NCI-H446 treated with DMSO at 0.1 percent for 48 hours (cell line): ENCODE measurements around the gene EPB41L5.
"Not testable (repeated sequence)": the region's sequence is repeated elsewhere in the genome, so short reads cannot be mapped to it uniquely, and the experiment has no call there.

ENCODE experiments used
- DNase-seq: peaks from one replicate; lab custom pipeline; 2025; lab: John Stamatoyannopoulos, UW

EPB41L5 gene

GRCh38 chr2:120199817-120200459, 187.1 kb downstream of the EPB41L5 start:
- not testable (repeated sequence) for DNase-seq

DNA sequence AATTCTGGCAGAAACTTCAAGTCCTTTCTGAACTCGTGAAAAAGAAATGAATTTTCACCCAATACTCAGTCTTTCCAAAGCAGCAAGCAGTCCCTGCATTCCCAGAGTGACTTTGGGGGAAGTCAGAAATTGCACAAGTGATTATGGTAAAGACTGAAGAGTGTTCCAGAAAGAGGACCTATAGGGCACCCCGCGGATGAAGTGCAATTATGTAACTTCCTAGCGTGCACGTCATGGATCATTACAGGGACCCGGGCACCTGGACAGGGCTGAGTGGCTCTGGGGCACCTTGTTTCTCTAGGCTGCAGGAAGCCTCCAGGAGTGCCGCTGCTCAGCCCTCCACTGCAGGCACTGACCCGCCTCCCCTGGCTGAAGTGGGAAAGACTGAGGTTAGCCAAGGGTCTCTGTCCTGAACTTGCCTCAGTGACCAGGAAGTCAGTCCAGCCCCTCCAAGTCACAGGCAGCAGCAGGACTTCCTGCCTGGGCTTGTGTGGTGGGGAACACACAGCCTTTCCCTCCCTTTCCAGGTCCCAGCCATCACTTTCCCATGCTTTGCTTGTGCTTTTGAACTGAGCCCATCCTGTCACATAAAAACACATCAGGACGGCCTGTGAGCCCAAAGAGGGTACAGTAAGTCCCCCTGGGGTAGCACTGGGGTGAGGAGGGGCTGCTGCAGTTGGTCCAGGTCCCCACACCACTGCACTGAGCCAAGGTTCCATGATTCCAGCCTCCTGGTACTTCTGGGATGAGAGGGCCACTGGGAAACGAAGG, 190.6 kb downstream of the EPB41L5 start:
- no peak for DNase-seq

DNA sequence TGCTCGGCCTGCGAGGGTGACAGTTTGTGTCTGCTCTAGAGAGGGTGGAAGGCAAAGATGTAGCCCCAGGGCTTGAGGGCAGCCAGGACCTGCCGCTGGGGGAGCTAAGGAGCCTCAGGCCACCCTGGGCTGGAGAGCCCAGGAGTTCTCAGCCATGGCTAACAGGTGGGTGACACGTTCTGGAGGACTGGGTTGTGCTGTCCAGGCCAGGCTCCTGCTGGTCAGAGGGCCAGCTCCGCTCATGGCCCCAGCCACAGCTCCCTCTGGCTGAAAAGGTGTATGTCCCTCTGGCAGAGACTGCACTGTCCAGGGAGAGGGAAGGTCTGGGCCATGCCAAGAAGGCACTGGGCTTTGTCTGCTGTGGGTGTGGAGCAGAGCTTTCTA, 191.1 kb downstream of the EPB41L5 start:
- DNase-seq, result no peak

DNA sequence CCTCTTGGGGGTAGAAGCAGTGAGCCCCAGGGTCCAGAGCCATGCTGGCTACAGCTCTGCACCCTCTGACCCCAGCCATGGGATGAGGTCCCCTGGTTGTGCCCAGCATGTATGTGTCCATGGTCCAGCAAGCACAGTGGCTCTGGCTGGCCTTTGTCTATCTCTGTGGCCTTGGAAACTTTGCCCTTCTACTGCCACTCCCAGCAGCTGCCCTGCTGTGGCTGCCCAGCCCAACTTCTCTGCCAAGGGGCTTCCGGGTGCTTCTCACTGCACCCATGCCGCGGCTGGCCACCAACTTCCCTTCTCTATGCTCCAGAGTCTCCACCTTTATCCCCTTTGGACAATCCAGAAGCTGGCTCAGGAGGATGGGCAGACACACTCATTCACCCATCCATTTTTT, 191.5 kb downstream of the EPB41L5 start:
- DNase-seq, result no peak

DNA sequence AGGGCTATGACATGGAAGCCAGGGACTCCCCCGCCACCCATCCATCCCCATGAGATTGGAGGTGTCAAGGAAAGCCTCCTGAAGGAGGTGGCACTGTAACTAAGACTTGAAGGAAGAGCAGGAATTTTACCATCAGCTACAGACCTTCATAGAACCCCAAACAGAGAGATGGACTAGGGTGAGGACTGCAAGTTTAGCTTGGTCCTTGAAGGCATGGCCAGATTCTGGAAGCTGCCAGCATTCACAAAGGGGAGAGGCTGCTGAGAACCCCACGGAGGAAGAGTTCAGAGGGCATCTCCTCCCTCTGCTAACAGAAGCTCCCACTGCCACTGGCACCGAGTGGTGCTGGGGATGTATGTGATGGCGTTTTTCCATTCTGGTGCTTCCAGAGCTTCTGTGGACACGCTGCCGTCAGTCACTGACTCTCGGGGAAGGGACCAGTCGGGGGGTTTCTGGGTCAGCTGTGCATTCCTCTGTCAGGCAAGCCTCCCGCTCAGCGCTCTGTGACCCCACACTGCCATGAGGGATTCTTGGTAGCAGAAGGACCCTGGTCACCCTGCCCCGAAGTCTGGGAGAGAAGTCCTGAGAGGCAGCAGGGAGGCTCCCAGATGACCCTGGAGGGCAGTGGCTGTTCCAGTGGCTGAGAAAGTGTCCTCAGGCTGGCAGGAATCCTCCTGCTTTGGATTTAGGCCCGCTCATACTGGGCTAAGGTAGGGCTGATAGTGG, 192.2 kb downstream of the EPB41L5 start:
- DNase-seq, result no peak

- DNase-seq, result no peak
Observed at GRCh38 chr2:120206022-120206581, 193.2 kb downstream of the EPB41L5 start.

DNA sequence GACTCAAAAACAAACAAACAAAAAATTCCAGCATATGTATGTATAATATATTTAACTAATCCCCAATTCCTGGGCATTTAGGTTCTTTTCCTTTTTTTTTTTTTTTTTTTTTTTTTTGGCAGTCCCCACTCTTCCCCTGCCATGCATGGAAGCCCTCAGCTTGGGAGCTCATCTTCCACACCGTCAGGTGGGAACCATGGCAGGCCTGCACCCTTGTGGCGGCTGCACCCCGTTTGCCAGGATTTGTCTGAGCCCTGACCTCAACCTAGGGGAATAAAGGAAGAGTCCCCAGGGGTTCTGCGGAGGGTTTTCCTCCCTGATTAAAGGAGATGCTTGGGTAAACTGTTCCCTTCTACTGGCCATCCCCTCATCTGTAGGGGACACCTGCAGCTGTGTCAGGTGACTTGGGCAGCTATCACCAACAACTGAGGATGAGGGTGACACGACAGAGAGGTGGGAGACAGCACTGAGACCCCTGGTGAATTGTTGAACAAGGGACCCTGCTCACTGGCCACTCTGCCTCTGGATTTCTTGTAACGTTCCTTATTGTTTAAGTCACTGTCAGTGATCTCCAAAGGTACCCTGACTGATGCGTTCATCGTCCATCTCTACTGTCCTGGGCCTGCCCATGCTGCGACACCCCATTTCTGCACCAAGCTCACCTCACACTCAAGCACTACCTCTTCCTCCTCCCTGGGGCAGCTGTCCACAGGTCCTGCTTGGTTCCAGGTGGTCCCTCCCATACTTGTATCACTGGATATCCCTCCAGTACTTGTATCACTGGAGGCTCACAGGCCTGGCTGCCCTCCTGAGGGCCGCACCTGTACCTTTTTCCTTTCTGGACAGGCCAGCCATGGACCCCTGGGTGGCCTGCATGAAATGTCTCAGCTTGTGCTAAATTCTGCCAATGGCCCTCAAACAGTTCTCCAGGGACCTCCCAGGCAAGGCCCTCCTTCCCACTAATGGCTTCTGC, 195.8 kb downstream of the EPB41L5 start:
- no peak for DNase-seq

GRCh38 chr2:120209427-120210269, 196.8 kb downstream of the EPB41L5 start:
- DNase-seq, result no peak

GRCh38 chr2:120210270-120210693, 197.4 kb downstream of the EPB41L5 start:
- DNase-seq, result no peak

GRCh38 chr2:120218181-120218580, 205.3 kb downstream of the EPB41L5 start:
- no peak for DNase-seq

GRCh38 chr2:120219291-120219690, 206.4 kb downstream of the EPB41L5 start:
- DNase-seq, result no peak

- DNase-seq, result no peak
Observed at GRCh38 chr2:120219766-120220165, 206.9 kb downstream of the EPB41L5 start.

- no peak for DNase-seq
Observed at GRCh38 chr2:120220756-120221155, 207.9 kb downstream of the EPB41L5 start.

- no peak for DNase-seq
Observed at GRCh38 chr2:120221616-120222015, 208.7 kb downstream of the EPB41L5 start.

GRCh38 chr2:120222186-120223033, 209.5 kb downstream of the EPB41L5 start:
- no peak for DNase-seq

GRCh38 chr2:120223034-120223912, 210.4 kb downstream of the EPB41L5 start, which contains the start of gene TMEM185B:
TMEM185B (minus strand) TSS chr2:120223400; CDS start chr2:120222976, 424 bp downstream.
- peak; percentile 76 for DNase-seq

DNA sequence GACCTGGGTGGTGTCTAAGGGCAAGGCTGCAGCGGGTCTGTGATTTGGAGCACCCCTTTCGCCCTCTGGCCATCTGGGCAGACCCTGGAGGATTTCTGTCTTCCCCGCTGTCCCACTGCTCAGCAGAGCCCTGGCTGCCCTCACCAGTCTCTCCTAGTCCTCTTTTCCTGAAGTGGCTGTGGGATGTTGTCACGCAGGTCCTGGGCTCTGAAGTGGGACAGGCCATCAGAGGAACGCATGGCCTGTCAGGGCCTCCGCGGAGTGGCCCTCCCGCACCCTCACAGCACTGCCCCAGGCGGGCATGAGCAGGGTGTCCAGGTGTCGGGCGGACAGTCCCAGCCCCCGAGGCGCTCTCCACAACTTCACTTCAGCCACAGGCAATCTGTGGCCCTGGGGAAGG, 211.4 kb downstream of the EPB41L5 start:
- DNase-seq, result no peak
